NCI-H2029 (cell line): ENCODE results near the gene TMEM131L.
A peak's percentile ranks its signal among the peaks of the same experiment; 100 is the strongest.
"Not testable (repeated sequence)": the region's sequence is repeated elsewhere in the genome, so short reads cannot be mapped to it uniquely, and the experiment has no call there.

Experiments used
- DNase-seq: peaks from one replicate; lab custom pipeline; 2025; lab: John Stamatoyannopoulos, UW

TMEM131L gene, protein sequence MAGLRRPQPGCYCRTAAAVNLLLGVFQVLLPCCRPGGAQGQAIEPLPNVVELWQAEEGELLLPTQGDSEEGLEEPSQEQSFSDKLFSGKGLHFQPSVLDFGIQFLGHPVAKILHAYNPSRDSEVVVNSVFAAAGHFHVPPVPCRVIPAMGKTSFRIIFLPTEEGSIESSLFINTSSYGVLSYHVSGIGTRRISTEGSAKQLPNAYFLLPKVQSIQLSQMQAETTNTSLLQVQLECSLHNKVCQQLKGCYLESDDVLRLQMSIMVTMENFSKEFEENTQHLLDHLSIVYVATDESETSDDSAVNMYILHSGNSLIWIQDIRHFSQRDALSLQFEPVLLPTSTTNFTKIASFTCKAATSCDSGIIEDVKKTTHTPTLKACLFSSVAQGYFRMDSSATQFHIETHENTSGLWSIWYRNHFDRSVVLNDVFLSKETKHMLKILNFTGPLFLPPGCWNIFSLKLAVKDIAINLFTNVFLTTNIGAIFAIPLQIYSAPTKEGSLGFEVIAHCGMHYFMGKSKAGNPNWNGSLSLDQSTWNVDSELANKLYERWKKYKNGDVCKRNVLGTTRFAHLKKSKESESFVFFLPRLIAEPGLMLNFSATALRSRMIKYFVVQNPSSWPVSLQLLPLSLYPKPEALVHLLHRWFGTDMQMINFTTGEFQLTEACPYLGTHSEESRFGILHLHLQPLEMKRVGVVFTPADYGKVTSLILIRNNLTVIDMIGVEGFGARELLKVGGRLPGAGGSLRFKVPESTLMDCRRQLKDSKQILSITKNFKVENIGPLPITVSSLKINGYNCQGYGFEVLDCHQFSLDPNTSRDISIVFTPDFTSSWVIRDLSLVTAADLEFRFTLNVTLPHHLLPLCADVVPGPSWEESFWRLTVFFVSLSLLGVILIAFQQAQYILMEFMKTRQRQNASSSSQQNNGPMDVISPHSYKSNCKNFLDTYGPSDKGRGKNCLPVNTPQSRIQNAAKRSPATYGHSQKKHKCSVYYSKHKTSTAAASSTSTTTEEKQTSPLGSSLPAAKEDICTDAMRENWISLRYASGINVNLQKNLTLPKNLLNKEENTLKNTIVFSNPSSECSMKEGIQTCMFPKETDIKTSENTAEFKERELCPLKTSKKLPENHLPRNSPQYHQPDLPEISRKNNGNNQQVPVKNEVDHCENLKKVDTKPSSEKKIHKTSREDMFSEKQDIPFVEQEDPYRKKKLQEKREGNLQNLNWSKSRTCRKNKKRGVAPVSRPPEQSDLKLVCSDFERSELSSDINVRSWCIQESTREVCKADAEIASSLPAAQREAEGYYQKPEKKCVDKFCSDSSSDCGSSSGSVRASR (N-terminal part only)

DNA sequence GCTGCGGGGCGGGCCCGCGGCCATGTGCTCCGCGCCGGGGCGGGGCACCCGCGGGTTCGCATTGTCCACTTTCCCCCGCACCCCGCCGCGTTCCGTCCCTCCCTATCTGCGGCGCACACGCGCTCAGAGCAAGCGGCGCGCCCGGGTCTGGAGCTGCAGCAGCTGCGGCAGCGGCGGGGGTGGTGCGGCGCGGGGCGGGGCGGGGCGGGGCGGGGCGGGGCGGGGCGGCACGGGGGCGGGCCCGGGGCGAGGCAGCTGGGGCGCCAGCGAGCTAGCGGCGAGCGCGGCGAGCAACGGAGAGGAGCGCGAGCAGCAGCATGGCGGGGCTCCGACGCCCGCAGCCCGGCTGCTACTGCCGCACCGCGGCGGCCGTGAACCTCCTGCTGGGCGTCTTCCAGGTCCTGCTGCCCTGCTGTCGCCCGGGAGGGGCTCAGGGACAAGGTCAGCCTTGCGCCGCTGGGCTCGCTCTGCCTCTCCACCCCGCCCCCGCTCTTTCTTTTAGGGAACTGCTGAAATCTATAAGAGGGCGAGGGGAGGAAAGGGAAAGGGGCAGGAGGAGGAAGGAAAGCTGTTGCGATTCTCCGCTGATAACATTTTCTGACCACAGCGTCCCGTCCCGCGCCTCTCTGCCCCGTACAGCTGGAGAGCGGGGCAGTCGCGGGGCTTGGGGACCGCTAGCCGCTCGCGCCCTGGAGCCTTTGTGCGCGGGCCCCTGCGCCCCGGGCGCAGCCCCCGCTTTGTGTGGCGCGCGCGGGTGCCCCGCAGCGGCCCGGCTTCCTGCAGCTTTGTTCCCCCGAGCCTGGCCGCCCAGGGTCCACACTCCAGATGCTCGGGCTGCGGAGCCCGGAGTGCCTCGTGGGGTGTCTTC lies at the start of gene TMEM131L:
TMEM131L (plus strand) TSS at position 280 of the 868 bp plus-strand sequence; CDS start at position 318, 38 bp downstream.
- peak; percentile 72 for DNase-seq

DNA sequence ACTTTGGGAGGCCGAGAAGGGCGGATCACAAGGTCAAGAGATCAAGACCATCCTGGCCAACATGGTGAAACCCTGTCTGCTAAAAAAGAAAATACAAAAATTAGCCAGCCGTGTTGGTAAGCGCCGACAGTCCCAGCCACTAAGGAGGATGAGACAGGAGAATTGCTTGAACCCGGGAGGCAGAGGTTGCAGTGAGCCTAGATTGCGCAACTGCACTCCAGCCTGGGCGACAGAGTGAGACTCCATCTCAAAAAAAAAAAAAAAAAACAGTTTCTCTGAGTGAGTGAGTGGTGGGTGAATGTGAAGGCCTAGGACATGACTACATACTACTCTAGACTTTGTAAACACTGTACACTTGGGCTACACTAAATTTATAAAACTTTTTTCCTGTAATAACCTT lies 49.7 kb upstream of the TMEM131L start:
- DNase-seq: not testable (repeated sequence)

DNA sequence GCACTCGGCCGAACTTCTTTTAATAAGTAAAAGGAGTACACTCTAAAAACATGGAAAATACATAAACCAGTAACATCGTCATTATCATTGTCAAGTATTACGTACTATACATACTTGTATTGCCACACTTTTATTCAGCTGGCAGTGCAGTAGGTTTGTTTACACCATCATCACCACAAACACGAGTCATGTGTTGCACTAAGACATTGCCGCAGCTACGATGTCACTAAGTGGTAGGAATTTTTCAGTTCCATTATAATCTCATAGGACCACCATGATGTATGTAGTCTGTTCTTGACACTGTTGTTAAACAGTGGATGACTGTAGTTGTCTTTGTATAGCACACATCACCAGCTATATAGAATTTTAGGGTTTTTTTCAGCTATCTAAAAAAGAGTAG lies 48.0 kb upstream of the TMEM131L start:
- no peak for DNase-seq

DNA sequence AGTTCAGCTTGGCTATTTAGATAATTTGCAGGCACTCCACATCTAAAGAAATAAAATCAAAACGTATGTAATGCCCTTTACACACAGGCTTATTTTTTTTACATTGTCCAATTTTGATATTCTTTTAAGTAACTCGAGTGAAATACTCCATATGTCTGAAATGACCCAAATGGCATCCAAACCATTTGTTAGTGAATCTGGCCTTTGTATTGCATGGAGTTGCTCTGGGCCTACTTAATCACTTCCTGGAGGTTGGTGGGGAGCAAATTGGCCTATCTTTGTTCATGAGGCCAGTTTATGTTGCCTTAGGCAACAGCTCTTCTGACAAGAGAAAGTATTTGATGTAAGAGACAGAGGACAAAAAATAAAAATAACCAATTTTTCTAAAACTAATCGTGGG lies 47.6 kb upstream of the TMEM131L start:
- DNase-seq: no peak

DNA sequence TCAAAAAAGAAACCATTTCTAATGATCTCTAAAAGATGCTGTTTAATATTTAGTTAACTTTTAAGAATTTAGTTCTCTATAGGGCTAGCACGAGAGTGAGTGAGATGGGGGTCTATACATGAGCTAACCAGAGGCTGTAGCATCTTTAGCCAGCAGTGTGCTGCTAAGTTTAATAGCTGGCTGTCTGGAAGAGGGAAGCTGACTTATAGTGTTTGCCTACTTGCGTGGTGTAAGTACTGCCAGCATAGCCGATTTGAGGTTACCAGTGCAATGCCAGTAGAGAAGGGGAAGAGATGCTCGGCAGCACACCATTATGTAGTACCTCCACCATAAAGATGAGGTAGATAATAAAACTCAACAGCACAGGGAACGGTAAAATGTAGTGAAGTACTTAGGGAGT lies 47.1 kb upstream of the TMEM131L start:
- no peak for DNase-seq

DNA sequence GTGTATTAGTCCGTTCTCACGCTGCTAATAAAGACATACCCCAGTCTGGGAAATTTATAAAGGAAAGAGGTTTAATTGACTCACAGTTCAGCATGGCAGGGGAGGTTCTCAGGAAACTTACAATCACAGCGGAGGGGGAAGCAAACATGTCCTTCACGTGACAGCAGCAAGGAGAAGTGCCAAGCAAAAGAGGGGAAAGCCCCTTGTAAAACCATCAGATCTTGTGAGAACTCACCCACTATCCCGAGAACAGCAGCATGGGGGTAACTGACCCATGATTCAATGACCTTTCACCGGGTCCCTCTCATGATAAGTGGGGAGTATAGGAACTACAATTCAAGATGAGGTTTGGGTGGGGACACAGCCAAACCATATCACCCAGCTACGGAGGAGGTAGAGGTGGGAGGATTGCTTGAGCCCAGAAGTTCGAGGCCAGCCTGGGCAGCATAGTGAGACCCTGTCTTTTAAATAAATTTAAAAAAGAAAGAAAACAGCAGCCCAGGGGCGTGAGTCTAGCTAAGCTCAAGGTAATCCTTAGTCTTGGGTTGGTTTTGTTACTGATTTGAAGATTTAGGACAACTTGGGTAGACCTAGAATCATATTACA lies 46.4 kb upstream of the TMEM131L start:
- DNase-seq: no peak

DNA sequence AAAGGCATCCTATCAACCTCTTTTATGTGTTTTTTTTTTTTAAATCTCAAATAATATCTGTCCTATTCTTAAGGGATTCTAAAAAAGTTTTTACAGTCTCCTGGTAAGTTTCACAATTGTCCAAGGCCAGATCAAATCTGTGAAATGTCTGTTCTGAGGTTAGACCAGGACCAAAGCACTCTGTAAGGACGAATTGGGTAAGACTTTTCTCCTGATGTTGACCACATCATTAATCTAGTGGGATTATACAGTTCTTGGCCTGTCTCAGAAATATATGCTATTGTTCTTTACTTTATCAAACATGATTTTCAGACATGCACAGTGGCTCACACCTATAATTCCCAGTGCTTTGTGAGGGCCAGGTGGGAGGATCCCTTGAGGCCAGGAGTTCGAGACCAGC lies 45.8 kb upstream of the TMEM131L start:
- no peak for DNase-seq

DNA sequence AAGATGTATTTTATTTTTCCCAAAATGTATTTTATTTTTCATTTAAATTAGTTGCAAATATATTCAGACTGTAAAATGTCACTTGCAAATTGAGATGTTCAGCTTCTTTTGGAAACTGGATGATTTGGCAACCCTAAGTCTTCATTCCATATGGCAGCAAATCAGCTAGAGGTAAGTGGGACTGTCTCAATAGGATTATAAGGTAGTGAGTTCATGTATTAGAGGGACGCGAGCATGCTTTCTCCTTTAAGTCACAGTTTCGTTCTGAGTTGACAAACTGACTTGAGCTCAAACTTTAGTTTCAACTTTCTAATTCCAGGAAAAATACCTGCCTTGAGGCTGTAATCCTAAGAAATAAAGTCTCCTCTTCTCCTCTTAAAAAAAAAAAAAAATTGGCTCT lies 44.2 kb upstream of the TMEM131L start:
- no peak for DNase-seq

DNA sequence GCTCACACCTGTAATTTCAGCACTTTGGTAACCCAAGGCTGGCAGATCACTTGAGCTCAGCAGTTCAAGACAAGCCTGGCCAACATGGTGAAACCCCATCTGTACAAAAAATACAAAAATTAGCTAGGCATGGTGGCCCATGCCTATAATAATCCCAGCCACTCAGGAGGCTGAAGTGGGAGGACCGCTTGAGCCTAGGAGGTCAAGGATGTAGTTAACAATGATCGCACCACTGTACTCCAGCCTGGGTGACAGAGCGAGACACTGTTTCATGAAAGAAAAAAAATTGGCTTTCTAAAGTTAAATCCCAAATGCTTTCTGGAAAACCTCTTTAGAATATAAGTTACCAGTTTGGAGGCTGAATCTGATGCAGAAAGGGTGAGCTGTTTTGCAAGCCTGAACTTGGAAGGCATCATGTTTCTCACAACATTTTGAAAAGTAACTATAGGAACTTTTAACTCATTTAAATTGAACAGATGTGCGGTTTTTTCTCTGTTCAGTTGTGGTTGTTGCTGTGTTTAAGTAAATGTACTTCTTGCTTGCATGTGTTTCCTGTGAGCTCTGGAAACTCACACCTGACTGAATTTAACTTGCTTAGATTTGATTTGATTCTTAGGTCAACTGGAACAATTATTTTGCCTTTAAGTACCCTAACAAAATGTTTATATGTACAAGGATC lies 39.8 kb upstream of the TMEM131L start:
- DNase-seq: no peak

DNA sequence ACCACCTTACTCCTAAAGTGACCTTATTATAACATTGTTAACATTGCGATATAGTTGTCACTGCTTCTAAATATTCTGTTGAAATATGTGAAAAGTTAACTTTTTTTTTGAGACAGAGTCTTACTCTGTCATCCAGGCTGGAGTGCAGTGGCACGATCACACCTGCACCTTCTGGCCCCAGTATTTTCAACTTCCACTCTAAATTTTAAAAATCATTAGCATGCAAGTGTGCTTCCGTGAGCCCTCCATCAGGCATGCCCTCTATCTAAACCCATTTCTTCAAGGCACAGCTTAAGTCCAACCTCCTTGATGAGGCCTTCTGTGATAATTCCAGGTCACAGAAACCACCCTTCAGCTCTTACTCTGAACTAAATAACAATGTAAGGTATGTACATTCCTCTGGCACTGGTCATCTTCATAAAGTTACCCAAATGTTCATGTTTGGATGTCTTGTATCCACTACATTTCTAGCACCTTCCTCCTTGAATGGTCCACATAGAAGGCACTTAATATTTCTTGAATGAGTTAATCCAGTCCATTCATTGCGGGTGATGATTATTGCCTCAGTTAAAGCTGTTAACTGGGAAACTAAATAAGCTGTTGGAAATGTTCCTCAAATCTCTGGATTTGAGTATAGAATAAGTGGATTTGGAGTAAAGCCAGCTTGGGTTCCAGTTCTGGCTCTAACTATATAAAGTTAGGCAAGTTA lies 38.6 kb upstream of the TMEM131L start:
- DNase-seq: no peak

DNA sequence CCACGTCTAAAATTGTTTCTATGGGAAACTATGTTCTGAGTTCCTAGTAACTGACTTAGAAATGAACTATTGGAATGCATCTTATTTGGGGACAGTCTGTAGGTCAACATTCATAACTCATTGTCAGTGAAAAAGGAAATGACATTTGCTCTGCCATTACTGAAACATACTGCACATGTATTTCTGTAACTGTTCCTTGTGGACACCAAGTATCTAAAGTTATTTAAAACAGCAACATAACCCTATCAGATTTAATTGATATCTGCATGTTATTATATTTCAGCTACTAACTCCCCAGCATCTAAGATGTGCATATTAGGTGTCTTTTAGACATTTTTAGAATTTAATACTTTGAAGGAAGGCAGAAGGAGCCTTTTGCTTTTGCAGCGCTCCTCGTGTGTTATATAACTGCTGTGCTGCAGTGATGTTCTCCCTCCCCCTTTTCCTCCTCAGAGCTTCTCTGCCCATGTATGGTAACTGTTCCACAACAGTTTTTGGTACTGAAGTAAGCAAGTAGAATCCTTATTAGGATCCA lies 37.2 kb upstream of the TMEM131L start:
- DNase-seq: no peak

DNA sequence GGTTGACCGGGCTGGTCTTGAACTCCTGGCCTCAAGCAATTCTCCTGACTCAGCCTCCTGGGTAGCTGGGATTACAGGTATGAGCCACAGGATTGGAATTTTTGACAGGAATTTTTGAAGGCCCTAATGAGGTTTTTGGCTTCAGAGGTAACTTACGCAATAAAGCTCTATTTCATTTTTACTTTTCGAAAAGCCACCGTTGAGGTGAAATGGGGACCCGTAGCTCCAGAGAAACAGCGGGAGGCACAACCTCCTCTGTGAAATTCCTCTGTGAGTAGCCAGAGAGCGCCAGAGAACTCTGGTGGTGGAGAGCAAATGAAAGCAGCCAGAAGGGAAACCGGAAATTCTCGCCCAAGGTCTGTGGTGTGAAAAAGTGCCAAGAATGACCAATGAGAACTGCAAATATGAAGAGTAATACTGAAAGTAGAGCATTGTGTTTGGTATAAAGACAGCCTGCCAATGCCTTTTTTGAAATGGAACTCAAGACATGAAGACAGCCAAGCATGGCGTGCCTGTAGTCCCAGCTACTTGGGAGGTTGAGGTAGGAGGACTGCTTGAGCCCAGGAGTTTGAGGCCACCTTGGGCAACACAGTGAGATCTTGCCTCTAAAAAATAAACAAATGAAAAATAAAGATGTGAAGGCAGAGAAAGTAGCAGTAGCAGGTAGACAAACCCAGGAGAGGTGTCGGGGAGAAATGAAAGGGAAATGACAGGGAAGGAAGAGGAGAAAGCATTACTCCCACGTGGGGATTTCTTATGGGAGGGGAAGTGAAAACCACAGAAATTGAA lies 33.0 kb upstream of the TMEM131L start:
- DNase-seq: peak; percentile 54

DNA sequence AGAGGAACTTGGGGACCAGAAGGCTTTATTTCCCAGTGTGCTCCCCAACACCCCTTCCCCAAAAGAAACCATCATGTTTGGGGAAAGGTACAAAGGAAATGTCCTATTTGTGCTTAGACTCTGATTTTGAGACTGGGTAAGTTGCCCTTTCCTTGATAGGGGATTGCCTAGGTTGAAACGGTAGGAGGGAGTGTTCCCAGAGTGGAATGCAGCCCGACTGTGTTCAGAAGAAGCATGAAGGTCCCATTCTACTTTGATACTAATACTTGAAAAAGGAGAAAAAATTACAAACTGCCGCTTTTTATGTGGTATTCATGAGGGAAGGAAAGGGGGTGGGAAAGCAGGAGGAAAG lies 32.4 kb upstream of the TMEM131L start:
- no peak for DNase-seq

DNA sequence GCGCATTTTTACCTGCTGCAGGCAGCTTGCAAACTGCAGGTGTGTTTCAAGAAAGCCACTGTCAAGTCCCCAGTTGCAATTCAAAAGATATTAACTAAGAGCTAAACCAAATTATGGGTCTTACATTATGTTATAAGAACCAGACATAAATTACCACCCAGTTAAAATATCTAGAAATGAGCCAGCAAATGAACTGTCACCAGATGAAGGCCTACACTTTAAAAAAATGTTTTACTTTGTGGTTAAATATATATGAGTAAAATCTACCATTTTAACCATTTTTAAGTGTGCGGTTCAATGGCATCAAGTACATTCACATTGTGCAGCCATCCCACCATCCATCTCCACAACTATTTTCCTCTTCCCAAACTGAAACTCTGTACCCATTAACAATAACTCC lies 32.0 kb upstream of the TMEM131L start:
- no peak for DNase-seq

DNA sequence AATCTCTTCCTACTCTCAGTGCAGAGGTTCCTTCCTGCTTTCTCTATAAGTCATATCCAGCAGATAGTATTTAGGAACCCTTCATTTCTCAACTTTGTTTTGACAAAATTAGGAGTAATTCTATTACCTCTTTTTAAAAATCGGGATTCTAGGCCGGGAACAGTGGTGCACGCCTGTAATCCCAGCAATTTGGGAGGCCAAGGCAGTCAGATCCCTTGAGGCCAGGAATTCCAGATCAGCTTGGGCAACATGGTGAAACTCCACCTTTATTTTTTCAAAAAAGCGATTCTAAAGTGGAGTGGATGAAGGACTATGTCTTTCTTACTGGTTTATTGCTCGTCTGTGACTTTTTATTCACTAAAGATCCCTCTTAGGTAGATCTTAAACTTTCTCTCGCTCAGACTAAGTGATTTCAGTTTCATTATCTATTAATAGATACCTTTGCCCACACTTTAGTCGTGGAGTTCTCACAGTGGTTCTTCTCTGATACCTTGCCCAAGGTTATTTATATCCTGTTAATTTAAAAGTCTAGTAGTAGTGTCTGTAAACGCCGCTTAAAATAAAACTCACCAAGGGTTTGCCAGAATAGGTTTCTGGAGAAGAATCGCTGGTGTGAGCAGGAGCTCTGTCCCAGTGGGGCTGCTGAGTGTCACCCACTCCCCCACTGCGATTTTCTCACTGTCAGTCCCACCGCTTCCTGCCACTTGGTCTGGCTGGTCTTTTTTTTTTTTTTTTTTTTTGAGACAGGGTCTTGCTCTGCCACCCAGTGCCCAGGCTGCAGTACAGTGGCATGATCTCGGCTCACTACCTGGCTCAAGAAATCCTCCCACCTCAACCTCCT lies 27.0 kb upstream of the TMEM131L start:
- DNase-seq: no peak

DNA sequence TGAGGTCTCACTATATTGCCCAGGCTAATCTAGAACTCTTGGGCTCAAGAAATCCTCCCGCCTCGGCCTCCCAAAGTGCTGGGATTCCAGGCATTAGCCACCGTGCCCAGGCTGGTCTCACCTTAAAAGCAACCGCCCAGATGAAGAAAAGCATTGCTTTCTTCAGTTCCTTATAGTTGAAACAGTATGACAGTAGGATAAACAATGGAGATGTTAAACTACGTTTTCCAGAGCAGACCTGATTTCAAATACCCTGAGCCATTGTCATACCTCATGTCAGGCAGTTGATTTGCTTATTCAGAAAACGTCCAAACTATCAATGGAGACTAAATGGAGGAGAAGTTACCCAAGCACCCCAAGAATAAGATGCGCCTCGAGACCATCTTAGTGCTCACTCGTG lies 26.3 kb upstream of the TMEM131L start:
- no peak for DNase-seq

DNA sequence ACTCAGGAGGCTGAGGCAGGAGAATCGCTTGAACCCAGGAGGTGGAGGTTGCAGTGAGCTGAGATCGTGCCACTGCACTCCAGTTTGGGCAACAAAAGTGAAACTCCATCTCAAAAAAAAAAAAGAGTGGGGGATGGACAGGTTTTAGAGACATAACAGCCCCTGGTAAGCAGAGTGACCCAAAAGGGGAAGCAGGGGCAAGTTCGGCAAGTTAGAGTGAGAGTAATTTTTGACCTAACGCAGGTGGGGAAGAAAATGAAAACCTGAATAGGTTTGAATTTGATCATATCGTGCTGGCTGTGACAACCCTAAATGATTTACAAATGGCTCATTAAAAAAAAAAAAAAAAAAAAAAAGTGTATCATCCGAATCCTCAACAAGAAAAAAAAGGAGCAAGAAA lies 25.7 kb upstream of the TMEM131L start:
- no peak for DNase-seq
